AG09319 (cell line): ENCODE results near the gene NOL7.

ENCODE experiments used
- DNase-seq: peaks from one replicate; pipeline ENCODE4 v3.0.0-alpha.2; 2010; ENCODE audit warnings: low read depth; ENCODE audit errors: extremely low read depth
- TF ChIP-seq, protein P1 (sequence below): IDR thresholded peaks from 2 replicates; pipeline ENCODE4 v1.5.1; 2011; ENCODE audit warnings: low read depth, mild to moderate bottlenecking, inconsistent platforms, low read length, moderate library complexity

The NOL7 gene

DNA sequence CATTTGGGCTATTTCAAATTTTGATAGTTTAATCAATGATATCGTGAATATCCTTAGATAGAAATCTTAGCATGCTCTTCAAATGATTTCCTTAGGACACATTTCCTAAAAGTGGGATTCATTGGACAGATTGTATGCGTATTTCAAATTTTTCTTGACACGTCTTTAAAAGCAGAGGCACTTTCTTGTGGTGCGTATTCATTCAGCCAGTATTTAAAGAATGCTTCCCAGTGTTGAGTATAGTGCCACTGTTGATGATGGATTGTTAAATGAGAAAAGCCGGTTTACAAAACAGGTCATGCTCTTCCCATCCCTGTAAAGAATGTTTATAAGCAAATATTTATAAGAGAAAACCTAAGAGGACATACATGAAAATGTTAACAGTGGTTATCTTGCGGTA lies 15.1 kb upstream of the NOL7 start:
- TF ChIP-seq, protein P1, sequence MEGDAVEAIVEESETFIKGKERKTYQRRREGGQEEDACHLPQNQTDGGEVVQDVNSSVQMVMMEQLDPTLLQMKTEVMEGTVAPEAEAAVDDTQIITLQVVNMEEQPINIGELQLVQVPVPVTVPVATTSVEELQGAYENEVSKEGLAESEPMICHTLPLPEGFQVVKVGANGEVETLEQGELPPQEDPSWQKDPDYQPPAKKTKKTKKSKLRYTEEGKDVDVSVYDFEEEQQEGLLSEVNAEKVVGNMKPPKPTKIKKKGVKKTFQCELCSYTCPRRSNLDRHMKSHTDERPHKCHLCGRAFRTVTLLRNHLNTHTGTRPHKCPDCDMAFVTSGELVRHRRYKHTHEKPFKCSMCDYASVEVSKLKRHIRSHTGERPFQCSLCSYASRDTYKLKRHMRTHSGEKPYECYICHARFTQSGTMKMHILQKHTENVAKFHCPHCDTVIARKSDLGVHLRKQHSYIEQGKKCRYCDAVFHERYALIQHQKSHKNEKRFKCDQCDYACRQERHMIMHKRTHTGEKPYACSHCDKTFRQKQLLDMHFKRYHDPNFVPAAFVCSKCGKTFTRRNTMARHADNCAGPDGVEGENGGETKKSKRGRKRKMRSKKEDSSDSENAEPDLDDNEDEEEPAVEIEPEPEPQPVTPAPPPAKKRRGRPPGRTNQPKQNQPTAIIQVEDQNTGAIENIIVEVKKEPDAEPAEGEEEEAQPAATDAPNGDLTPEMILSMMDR = no peak
- DNase-seq = no peak

DNA sequence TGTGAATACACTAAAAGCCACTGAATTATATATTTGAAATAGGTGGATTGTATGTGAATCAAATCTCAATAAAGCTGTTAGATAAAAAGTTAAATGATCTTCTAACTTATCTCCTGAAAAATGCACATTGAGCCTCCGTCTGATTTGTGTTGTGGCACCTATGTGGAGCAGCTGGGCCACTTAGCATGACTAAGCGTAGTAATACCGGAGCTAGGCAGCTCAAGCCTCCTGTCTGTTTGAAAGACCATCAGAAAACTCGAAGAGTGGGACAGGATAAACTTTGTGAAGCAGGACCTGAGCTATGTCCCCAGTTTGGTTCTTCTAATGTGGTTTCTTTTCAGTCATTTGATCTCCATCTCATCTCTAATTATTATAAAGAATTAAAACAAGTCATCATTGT lies 11.0 kb upstream of the NOL7 start:
- TF ChIP-seq, protein P1 = no peak
- no peak for DNase-seq

DNA sequence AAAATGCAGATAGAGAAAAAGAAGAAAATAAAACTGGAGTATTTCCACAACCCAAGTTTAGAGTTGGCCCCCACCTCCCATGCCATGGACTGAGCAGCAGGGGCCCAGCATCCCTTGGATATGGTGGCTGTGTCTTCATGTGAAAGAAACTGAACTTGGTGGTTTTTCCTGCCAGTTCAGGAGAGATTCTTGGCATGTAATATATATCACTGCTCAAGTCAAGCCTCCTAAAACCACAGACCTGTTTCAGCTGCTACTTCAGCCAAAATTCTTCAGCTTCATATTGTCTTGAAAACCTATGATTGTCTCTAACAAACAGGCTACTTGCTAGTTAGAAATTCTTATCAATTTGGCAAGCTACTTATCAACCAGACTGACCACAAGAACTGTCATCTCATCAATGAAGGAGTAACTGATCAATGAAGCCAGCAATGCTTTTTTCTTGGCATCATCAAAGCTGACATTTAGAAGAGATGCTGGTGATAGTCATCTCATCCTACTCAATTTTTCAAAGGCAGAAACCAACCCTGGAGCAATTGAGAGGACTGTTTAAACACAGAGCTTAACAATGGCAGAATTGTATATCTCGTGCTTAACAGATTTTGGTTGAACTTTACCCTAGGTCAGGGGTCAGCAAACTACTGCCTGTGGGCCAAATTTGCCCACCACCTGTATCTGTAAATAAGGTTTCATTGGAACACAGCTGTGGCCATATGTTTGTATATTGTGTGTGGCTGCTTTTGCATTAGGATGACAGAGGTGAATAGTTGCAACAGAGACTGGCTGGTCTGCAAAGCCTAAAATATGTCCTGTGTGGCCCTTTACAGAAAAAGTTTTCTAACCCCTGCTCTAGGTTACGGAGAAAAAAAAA lies 10.4 kb upstream of the NOL7 start:
- TF ChIP-seq, protein P1 = no peak
- DNase-seq = no peak

DNA sequence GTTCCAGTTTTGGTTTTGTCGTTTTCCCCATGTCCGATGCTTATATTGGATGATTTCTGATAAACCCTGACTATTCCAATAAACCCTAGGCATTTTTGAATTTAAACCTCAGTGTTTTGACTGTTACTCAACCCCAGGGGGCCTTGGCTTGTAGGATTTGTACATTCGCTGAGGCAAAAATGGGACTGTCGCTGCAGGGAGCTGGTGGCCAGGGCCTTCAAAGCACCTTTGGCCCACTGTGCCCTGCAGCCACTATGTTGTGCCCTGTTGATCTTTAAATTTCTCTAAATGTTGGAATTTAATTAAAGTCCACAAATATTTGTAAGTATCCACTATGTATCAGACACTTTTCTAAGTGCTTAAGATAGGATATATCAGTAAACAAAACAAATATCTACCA lies 9.5 kb upstream of the NOL7 start:
- DNase-seq = no peak
- TF ChIP-seq, protein P1 = no peak

DNA sequence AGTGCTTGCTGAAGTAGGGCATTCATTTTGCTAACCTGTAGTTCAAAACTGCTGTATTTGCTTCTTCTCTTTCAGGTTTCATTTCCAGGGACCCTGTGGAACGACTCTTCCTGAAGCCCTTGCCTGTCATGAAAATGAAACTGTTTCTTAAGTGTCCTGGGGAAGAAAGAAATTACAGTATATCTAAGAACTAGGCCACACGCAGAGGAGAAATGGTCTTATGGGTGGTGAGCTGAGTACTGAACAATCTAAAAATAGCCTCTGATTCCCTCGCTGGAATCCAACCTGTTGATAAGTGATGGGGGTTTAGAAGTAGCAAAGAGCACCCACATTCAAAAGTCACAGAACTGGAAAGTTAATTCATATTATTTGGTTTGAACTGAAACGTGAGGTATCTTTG lies 3.4 kb upstream of the NOL7 start:
- DNase-seq = no peak
- TF ChIP-seq, protein P1 = no peak

DNA sequence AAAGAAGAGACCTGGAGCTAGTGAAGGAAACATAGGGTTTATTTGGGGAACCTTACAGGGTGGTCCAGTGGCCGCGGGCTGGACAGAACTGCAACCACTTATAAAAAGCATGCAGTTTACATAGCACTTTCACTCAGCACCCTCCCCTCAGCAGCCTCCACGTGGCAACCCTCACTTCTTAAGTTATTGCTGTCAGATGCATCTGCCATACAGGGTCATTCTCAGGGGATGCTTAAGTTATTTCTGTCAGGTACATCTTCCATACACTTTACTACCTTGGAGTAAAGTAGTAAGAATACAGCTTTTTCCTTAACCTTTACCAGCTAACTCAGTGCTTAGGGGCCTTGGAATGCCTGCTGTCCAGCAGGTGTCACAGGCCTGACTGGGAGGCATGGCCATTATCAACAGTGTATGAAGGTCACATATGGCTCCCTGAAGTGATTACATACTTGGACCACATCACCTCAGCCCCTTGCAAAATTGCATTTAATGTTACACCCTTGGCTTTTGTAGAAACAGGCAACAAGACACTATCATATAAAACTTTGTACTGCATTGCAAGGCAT lies 2.0 kb upstream of the NOL7 start:
- no peak for DNase-seq

More for the DNA sequence above, 2.0 kb upstream of the NOL7 start:
- TF ChIP-seq, protein P1 = no peak
